Kidney epithelial cell (primary cell): ENCODE measurements around the gene KYAT1. TPM values are rescaled to one million over a fixed set of nuclear protein-coding genes. Genes with fewer than 3 reads are reported as not detected.
A peak's percentile ranks its signal among the peaks of the same experiment; 100 is the strongest.
"Not testable (repeated sequence)": the region's sequence is repeated elsewhere in the genome, so short reads cannot be mapped to it uniquely, and the experiment has no call there.

Experiments
- DNase-seq: peaks from one replicate; pipeline ENCODE4 v3.0.0-alpha.2; 2010; ENCODE audit warnings: low read depth
- H3K27me3 ChIP-seq: 2 replicates; pipeline ENCODE4 v1.6.0; 2011; ENCODE audit warnings: low read length; ENCODE audit not compliant: control insufficient read depth, insufficient read depth
- H3K36me3 ChIP-seq: 2 replicates; pipeline ENCODE4 v1.5.1; 2011; ENCODE audit warnings: low read length; ENCODE audit not compliant: control insufficient read depth, insufficient read depth
- H3K4me3 ChIP-seq: 2 replicates; pipeline ENCODE4 v1.5.1; 2011; ENCODE audit warnings: low read depth, mild to moderate bottlenecking, control low read depth, low read length
- total RNA-seq: library from RNA; depleted of rRNA; stranded (reverse); fragments of >200 nt; gene quantifications from 2 replicates; pipeline ENCODE4 v1.2.3, GENCODE V29; 2015
- TF ChIP-seq, protein P1 (sequence below): IDR thresholded peaks from 2 replicates; pipeline ENCODE4 v1.5.1; 2011; ENCODE audit warnings: mild to moderate bottlenecking, moderate library complexity, low read length, control low read depth, inconsistent platforms; ENCODE audit not compliant: insufficient read depth, poor library complexity, severe bottlenecking

KYAT1 gene
- total RNA-seq, 1 donor from 2014 or later = 6.8 TPM

GRCh38 chr9:128851779-128852600 lies 29.8 kb downstream of the KYAT1 start:
- not testable (repeated sequence) for DNase-seq, H3K36me3 ChIP-seq, H3K4me3 ChIP-seq, H3K27me3 ChIP-seq
- TF ChIP-seq, protein P1, sequence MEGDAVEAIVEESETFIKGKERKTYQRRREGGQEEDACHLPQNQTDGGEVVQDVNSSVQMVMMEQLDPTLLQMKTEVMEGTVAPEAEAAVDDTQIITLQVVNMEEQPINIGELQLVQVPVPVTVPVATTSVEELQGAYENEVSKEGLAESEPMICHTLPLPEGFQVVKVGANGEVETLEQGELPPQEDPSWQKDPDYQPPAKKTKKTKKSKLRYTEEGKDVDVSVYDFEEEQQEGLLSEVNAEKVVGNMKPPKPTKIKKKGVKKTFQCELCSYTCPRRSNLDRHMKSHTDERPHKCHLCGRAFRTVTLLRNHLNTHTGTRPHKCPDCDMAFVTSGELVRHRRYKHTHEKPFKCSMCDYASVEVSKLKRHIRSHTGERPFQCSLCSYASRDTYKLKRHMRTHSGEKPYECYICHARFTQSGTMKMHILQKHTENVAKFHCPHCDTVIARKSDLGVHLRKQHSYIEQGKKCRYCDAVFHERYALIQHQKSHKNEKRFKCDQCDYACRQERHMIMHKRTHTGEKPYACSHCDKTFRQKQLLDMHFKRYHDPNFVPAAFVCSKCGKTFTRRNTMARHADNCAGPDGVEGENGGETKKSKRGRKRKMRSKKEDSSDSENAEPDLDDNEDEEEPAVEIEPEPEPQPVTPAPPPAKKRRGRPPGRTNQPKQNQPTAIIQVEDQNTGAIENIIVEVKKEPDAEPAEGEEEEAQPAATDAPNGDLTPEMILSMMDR = peak; percentile 17

DNA sequence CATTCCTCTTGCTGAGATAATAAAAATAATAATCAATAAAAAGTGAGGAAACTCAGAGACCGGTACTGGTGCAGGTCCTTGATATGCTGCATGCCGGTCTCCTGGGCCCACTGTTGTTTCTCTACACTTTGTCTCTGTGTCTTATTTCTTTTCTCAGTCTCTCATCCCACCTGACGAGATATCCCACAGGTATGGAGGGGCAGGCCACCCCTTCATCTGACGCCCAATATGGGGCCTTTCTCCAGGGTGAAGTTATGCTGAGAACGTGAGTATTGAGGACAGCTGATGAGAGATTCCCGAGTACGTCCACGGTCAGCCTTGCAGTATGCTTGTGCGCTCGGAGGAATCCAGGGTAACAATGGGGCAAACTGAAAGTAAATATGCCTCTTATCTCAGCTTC lies 30.7 kb downstream of the KYAT1 start:
- not testable (repeated sequence) for DNase-seq, H3K4me3 ChIP-seq, H3K27me3 ChIP-seq, H3K36me3 ChIP-seq

DNA sequence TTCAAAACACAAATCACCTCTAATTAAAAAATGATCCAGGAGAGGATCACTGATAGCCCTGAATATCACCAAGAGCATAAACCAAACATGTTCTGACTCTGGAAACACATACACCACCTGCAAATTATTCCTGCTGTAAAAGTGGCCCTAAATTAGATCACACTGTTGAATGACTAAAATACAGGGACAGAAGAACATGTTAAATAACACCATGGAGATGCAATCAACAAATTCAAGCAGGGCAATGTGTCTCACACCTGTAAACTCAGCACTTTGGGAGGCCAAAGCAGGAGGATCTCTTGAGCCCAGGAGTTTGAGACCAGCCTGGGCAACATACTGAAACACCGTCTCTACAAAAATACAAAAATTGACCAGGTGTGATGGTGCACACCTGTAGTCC lies 33.9 kb downstream of the KYAT1 start:
- DNase-seq = no peak
- no peaks in the 10 kb centered on the region for H3K27me3 ChIP-seq
- no peak overlapping the region for H3K4me3 ChIP-seq
- TF ChIP-seq, protein P1 = no peak
- H3K36me3 ChIP-seq = no peaks in the 10 kb centered on the region

DNA sequence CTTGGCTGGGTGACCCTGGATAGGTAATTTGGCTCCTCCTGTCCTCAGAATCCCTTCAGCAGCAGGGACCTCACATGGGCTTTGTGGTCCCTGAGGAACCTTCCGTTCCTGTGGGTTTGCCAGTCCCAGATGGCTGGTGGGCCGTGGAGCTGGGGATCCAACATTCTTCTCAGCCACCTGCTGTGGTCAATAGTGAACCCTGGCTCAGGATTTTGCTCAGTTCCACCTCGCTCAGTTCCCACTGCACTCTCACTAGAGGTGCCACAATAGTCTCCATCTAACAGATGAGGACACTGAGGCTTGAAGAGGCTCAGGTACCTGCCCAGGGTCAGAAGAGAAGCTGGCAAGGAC lies 35.1 kb downstream of the KYAT1 start:
- no peak overlapping the region for H3K4me3 ChIP-seq
- no peaks in the 10 kb centered on the region for H3K27me3 ChIP-seq
- TF ChIP-seq, protein P1 = no peak
- no peak for DNase-seq
- H3K36me3 ChIP-seq = no peaks in the 10 kb centered on the region

GRCh38 chr9:128845186-128845931 lies 36.4 kb downstream of the KYAT1 start:
- TF ChIP-seq, protein P1 = no peak
- no peak overlapping the region for H3K4me3 ChIP-seq
- no peaks in the 10 kb centered on the region for H3K27me3 ChIP-seq
- no peak for DNase-seq
- no peaks in the 10 kb centered on the region for H3K36me3 ChIP-seq

DNA sequence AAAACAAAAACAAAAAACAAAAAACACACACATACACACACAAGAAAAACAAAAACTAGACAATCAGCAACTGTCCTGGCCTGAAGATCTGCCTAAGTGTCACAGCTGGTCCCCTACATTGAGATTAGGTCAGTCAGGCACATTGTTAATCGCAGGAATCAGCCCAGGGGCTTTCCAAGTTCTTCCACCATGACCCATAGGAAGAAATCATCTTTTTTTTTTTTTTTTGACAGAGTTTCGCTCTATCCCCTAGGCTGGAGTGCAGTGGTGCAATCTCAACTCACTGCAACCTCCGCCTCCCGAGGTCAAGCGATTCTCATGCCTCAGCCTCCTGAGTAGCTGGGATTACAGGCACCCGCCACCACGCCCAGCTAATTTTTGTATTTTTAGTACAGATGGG lies 38.6 kb downstream of the KYAT1 start:
- not testable (repeated sequence) for H3K4me3 ChIP-seq, H3K27me3 ChIP-seq, DNase-seq, H3K36me3 ChIP-seq
